Gastrocnemius medialis (tissue), 4 donors: ENCODE measurements around the gene TECTA. TPM values are rescaled to one million over a fixed set of nuclear protein-coding genes. Genes with fewer than 3 reads are reported as not detected.

ENCODE experiments used
- ATAC-seq, 2 donors: fragments of 150-250 bp; one replicate each; pipeline ENCODE4 v1.9.1; 2016
- DNase-seq, 2 donors: peaks; one replicate each; pipeline ENCODE4 v3.0.0-alpha.2; 2019
- H3K27ac ChIP-seq, 4 donors: fragments of 200-600 bp; sonication (generic); 1 replicate in 1 of 4; 2 replicates in 3 of 4; pipeline ENCODE4 v1.5.1; 2016 to 2018; ENCODE audit warnings: mild to moderate bottlenecking in 2 of 4, moderate library complexity in 1 of 4
- H3K27me3 ChIP-seq, 3 donors: fragments of 200-600 bp; sonication (generic) in 2 of 3; 1 replicate in 1 of 3; 2 replicates in 2 of 3; pipeline versions ENCODE4 v1.5.1 to v1.6.0; 2016 to 2019; ENCODE audit warnings: mild to moderate bottlenecking in 1 of 3, moderate library complexity in 1 of 3
- H3K36me3 ChIP-seq, 2 donors: fragments of 200-600 bp; sonication (generic) in 1 of 2; one replicate each; pipeline ENCODE4 v1.5.1; 2017 to 2018
- H3K4me1 ChIP-seq, 2 donors: fragments of 200-600 bp; sonication (generic) in 1 of 2; one replicate each; pipeline ENCODE4 v1.5.1; 2016 to 2017; ENCODE audit warnings: mild to moderate bottlenecking in 2 of 2
- H3K4me3 ChIP-seq, 4 donors: fragments of 200-600 bp; sonication (generic) in 3 of 4; 1 replicate in 1 of 4; 2 replicates in 3 of 4; pipeline ENCODE4 v1.5.1; 2016 to 2019; ENCODE audit warnings: mild to moderate bottlenecking in 2 of 4
- H3K9me3 ChIP-seq, 3 donors: fragments of 200-600 bp; sonication (generic) in 2 of 3; 1 replicate in 1 of 3; 2 replicates in 2 of 3; pipeline ENCODE4 v1.5.1; 2016 to 2019
- CTCF ChIP-seq, 5 experiments: fragments of 450-650 bp in 3 of 5; fragments of 200-600 bp in 2 of 5; sonication (generic) in 2 of 5; IDR thresholded peaks in 4 of 5; conservative IDR thresholded peaks in 1 of 5; 1 replicate in 4 of 5; 2 replicates in 1 of 5; pipeline ENCODE4 v1.5.1; 2016 to 2019; ENCODE audit warnings: antibody characterized with exemption in 5 of 5, mild to moderate bottlenecking in 3 of 5, moderate library complexity in 3 of 5
- POLR2A ChIP-seq, 2 donors: fragments of 450-650 bp; IDR thresholded peaks; one replicate each; pipeline ENCODE4 v1.6.1; 2017; ENCODE audit warnings: antibody characterized with exemption in 2 of 2, mild to moderate bottlenecking in 2 of 2, moderate library complexity in 2 of 2
- in situ Hi-C, 4 donors: fragments of 200-750 bp; cut with MboI; loops; one replicate each; pipeline versions ENCODE4 v1.15.0 to v1.8.0; 2017; ENCODE audit warnings: low sequenced_read_pairs in 4 of 4
- intact Hi-C: fragments of 100-400 bp; cut with DNase I; formaldehyde crosslinking; loops from one replicate; pipeline ENCODE4 v1.15.1; 2023; ENCODE audit warnings: low total_unique reads
- total RNA-seq, 4 donors: library from RNA; depleted of rRNA; stranded (reverse); fragments of >200 nt; gene quantifications; one replicate each; pipeline versions ENCODE4 v1.1.0 to v1.2.3, GENCODE V29; 2016

The TECTA gene
- total RNA-seq, 4 donors from 2014 or later, result 0.17 to 1.6 (median 0.45) TPM

DNA sequence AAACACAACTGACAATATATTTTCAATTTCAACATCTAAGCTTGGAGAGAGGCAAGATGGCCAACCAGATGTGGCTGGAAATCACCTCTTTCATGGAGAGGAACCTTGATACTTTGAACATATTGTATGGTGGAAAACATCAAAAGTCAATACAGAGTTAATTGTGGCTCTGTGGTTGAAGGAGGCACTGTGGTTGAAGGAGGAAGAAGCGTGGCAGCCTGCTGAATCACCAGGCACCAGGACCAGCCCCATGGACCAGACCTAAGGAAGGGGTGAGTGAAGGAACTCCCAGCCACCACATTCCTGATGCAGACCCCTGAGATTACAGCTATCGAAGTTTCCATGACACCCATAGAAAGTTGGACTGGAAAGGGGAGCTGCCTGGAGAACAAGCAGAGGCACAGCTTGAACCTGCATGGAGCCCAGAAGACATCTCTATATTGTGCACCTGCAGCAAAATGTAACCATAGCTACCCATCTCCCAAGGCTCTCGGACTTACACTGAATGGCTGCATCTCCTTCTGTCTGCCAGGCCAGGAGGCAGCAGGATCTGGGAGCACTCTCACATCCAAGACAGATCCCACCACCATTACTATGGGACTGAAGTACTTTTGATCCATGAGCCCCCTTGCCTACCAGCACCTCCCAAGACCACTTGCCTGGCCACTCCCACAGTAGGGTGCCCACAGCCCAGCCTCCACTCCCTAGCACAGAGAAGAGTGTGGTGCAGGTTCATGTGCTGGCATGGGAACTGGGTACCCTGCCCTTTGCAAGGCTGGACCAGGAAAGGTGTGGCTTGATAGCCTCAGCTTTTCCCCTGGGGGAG lies 111.7 kb downstream of the TECTA start:
- peaks cover 0 to 2% (median 0%) of the 10 kb centered on the region in 3 donors for H3K27me3 ChIP-seq
- no peak for ATAC-seq
- intact Hi-C loops, result no loop called here
- no peaks in the 10 kb centered on the region for H3K4me1 ChIP-seq
- TF ChIP-seq POLR2A (IDR thresholded peaks at IDR 0.05), result no peak
- no peak for TF ChIP-seq CTCF (IDR thresholded peaks at IDR 0.05 in 4 of 5, conservative IDR thresholded peaks at IDR 0.05 in 1 of 5)
- DNase-seq, result no peak
- in situ Hi-C loops, result no loop called here
- H3K27ac ChIP-seq, result no peak overlapping the region
- no peak overlapping the region for H3K4me3 ChIP-seq
- H3K9me3 ChIP-seq, result no peaks in the 10 kb centered on the region
- no peaks in the 10 kb centered on the region for H3K36me3 ChIP-seq

- no peak for ATAC-seq
Measured at GRCh38 chr11:121213362-121213893, 112.4 kb downstream of the TECTA start.

DNA sequence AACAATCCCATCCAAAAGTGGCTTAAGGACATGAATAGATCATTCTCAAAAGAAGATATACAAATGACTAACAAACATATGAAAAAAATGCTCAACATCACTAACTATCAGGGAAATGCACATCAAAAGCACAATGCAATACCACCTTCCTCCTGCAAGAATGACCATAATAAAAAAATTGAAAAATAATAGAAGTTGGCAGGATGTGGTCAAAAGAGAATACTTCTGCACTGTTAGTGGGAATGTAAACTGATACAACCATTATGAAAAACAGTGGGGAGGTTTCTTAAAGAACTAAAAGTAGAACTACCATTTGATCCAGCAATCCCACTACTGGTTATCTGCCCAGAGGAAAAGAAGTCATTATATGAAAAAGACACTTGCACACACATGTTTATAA lies 113.8 kb downstream of the TECTA start:
- no peaks in the 10 kb centered on the region for H3K36me3 ChIP-seq
- intact Hi-C loops (no loop called here), in situ Hi-C loops (no loop called here)
- H3K4me3 ChIP-seq, result no peak overlapping the region
- ATAC-seq, result no peak
- no peaks in the 10 kb centered on the region for H3K4me1 ChIP-seq
- H3K27ac ChIP-seq, result no peak overlapping the region
- H3K9me3 ChIP-seq, result no peaks in the 10 kb centered on the region
- peaks cover 0 to 2% (median 0%) of the 10 kb centered on the region in 3 donors for H3K27me3 ChIP-seq
- no peak for DNase-seq
- no peak for TF ChIP-seq CTCF (IDR thresholded peaks at IDR 0.05 in 4 of 5, conservative IDR thresholded peaks at IDR 0.05 in 1 of 5)
- TF ChIP-seq POLR2A (IDR thresholded peaks at IDR 0.05), result no peak

More at GRCh38 chr11:121213362-121213893, 112.4 kb downstream of the TECTA start:
- Histone ChIP-seq H3K36me3 (no peaks in the 10 kb centered on the region), H3K27me3 (peaks cover 0 to 2% (median 0%) of the 10 kb centered on the region in 3 donors), H3K27ac (no peak overlapping the region), H3K9me3 (no peaks in the 10 kb centered on the region), H3K4me3 (no peak overlapping the region), H3K4me1 (no peaks in the 10 kb centered on the region)
- intact Hi-C loops, result no loop called here
- DNase-seq, result no peak
- in situ Hi-C loops, result no loop called here
- no peak for TF ChIP-seq CTCF (IDR thresholded peaks at IDR 0.05 in 4 of 5, conservative IDR thresholded peaks at IDR 0.05 in 1 of 5)
- TF ChIP-seq POLR2A (IDR thresholded peaks at IDR 0.05), result no peak

DNA sequence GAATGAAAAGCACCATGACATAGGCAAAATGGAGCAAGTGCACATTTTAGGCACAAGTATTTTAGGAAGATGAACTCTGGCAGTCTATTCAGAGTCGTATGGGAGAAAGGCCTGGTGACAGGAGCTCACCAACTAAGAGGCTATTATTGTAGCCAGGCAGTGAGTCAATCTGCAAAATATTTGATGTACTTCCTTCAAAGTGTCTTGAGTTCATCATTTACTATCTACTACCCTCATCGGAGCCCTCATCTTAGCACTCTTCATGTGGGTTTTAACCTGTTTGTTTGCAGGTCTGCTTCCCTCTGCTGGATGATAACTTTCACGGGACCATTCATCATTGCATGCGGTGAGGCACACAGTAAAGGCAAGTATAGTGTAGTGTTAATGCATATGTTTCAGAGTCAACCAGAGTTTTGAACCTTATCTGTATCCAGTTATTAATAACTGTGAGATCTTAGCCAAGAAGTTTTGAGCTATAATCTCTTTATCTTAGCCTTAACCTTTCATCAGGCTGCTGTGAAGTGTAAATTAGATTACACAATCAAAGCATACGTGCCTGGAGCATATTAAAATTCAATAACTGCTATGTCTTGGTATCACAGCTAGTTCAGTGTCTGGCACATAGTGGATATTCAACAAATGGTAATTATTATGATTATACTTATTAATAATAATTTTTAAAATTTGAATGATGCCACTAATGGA lies 120.6 kb downstream of the TECTA start:
- no peaks in the 10 kb centered on the region for H3K27me3 ChIP-seq
- no peaks in the 10 kb centered on the region for H3K36me3 ChIP-seq
- DNase-seq, result no peak
- in situ Hi-C loops (no loop called here), intact Hi-C loops (no loop called here)
- no peak for ATAC-seq
- H3K27ac ChIP-seq, result no peak overlapping the region
- H3K4me3 ChIP-seq, result no peak overlapping the region
- H3K4me1 ChIP-seq, result no peaks in the 10 kb centered on the region
- no peaks in the 10 kb centered on the region for H3K9me3 ChIP-seq
- TF ChIP-seq CTCF (IDR thresholded peaks at IDR 0.05 in 4 of 5, conservative IDR thresholded peaks at IDR 0.05 in 1 of 5), result no peak
- no peak for TF ChIP-seq POLR2A (IDR thresholded peaks at IDR 0.05)
